ENCODE results near the gene TPX2.

The TPX2 gene

DNA sequence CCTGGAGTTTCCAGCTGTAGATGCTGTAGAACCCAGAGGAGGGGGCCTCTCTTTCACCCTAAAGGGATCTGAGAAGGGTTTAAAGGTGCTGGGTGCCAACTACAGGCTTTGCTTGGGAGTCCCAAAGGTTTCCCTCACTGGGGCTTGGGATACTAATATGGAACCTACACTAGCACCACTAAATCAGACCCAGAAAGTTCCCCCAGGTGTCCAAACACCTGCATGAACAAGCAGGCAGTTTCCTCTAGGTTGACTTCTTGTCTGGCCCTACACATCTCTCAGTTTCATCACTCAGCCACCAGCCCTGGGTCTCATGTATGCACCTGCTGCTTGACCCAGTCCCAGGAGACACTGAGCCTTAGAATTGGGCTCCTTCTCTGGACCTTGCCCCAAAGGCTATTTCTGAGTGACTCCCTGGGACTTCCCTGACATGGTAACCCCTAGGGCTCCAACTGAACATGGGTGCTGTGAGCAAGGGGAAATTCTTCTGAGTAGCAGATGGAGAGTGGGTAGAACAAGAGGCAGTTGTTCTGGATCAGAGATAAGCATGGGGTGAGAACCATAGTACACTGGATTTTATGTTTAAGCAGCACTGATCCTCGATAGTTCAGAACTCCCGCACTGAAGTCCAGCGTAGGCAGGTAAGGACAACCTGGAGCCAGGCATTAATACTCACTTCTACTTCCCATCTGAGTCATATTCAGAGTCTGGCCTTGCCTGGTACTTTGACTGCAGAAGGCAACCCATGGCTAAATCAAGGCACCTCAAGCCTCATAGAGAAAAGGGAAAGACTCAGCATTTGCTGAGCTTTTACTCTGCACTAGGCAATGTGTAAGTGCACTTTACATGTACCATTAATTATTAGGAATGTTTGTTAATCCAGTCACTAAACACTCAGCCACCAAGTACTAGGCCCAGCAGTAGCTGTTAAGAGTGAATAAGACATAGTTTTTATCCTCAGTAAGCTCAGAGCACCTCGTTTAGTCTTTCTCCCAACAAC lies 33.2 kb upstream of the TPX2 start:
- no peak for DNase-seq (ENCODE audit: low read depth)

GRCh38 chr20:31706607-31707257 lies 32.4 kb upstream of the TPX2 start:
- no peak for DNase-seq (ENCODE audit: low read depth)

GRCh38 chr20:31707258-31707615 lies 31.9 kb upstream of the TPX2 start:
- DNase-seq (ENCODE audit: low read depth), result no peak

- DNase-seq (ENCODE audit: low read depth), result no peak
Measured at GRCh38 chr20:31707994-31708735, 30.9 kb upstream of the TPX2 start.

GRCh38 chr20:31708736-31709534 lies 30.2 kb upstream of the TPX2 start:
- no peak for DNase-seq (ENCODE audit: low read depth)

DNA sequence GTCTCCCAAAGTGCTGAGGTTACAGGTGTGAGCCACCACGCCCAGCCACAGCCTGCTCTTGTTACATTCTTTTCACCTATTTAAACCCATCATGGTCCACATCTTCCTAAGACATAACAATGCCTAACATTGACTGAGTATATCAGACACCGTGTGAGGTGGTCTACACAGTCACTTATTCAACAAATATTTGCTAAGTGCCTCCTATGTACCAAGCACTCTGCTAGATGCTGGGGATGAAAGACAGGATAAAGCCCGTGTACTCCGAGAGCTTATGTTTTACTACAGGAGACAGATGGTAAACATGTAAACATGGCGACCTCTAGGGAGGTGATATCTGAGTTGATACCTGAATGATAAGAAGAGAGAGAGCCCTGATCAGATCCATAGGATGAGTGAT lies 29.2 kb upstream of the TPX2 start:
- no peak for DNase-seq (ENCODE audit: low read depth)

- DNase-seq (ENCODE audit: low read depth), result no peak
Measured at GRCh38 chr20:31710423-31711108, 28.5 kb upstream of the TPX2 start.

- DNase-seq (ENCODE audit: low read depth), result no peak
Measured at GRCh38 chr20:31711179-31712111, 27.6 kb upstream of the TPX2 start.

- DNase-seq (ENCODE audit: low read depth), result no peak
Measured at GRCh38 chr20:31712112-31712553, 27.0 kb upstream of the TPX2 start.

GRCh38 chr20:31712564-31713311 lies 26.4 kb upstream of the TPX2 start:
- no peak for DNase-seq (ENCODE audit: low read depth)

- peak; percentile 95 for DNase-seq (ENCODE audit: low read depth)
Measured at GRCh38 chr20:31713312-31714273, 25.5 kb upstream of the TPX2 start.

- no peak for DNase-seq (ENCODE audit: low read depth)
Measured at GRCh38 chr20:31715766-31716165, 23.3 kb upstream of the TPX2 start.

DNA sequence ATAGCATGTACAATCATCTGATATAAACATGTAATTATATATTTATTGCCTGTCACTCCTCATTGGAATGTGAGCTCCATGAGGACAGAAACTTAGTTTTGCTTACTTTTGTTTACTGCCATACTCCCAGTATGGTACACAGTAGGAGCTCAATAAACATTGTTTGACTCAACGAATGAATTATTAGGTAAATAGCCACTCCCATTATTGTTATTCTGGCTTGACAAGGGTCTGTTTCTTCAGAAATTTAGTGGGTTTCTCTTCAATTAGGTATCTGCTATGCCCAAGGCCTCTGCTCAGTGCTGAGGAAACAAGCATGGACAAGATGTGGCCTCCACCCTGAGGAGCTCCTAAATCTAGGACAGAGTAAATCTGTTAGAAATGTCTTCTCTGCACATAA lies 22.7 kb upstream of the TPX2 start:
- DNase-seq (ENCODE audit: low read depth), result no peak

GRCh38 chr20:31716818-31717477 lies 22.1 kb upstream of the TPX2 start:
- no peak for DNase-seq (ENCODE audit: low read depth)

DNA sequence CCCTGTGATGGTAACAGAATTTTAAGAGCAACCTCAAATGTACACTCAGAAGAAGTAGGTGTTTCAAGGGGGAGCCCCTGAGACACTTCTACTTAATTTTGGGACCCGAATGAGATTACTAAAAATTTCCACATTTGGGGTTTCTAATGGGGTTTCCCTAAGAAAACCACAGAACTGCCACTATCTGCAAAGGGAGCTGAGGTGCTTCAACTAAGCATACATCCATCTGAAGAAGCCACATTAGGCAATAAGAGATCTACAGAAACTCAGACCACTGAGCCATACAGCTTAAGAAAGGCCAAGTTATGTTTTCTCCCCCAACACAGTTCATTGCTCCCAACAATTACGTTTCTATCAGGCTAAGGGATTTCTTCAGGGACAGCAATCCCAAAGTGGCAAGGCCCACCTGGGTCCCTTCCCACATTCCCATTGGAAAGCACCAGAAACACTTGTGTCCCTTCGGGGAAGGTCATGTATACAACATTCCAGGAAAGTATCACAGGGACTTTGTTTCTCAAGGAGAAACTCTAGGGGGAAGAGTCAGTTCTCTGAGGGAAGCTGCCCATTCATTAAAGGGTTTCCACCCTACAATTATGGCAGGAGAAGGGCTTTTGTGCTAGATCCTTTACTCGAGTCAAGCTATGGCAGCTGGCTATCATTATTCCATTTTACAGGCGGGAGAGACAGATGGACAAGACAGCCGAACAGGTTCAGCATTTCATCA lies 21.4 kb upstream of the TPX2 start:
- DNase-seq (ENCODE audit: low read depth), result no peak

GRCh38 chr20:31718952-31719643 lies 20.0 kb upstream of the TPX2 start:
- no peak for DNase-seq (ENCODE audit: low read depth)
